ENCODE data around the gene LLGL2.

Gene LLGL2

GRCh38 chr17:75546181-75546580, 20.7 kb downstream of the LLGL2 start:
- no peak for TF ChIP-seq CTCF (conservative IDR thresholded peaks at IDR 0.05; ENCODE audit: control insufficient read depth, insufficient read depth, low read depth, low read length)
- no peak overlapping the region for H3K4me3 ChIP-seq (ENCODE audit: control insufficient read depth, low read depth, low read length)
- DNase-seq (ENCODE audit: low read depth): no peak

GRCh38 chr17:75547091-75547490, 21.6 kb downstream of the LLGL2 start:
- no peak for TF ChIP-seq CTCF (conservative IDR thresholded peaks at IDR 0.05; ENCODE audit: control insufficient read depth, insufficient read depth, low read depth, low read length)
- DNase-seq (ENCODE audit: low read depth): no peak
- H3K4me3 ChIP-seq (ENCODE audit: control insufficient read depth, low read depth, low read length): no peak overlapping the region

GRCh38 chr17:75548813-75549212, 23.3 kb downstream of the LLGL2 start:
- DNase-seq (ENCODE audit: low read depth): no peak
- H3K4me3 ChIP-seq (ENCODE audit: control insufficient read depth, low read depth, low read length): no peak overlapping the region
- no peak for TF ChIP-seq CTCF (conservative IDR thresholded peaks at IDR 0.05; ENCODE audit: control insufficient read depth, insufficient read depth, low read depth, low read length)

GRCh38 chr17:75549246-75550138, 24.0 kb downstream of the LLGL2 start:
- DNase-seq (ENCODE audit: low read depth): no peak
- no peak overlapping the region for H3K4me3 ChIP-seq (ENCODE audit: control insufficient read depth, low read depth, low read length)
- TF ChIP-seq CTCF (conservative IDR thresholded peaks at IDR 0.05; ENCODE audit: control insufficient read depth, insufficient read depth, low read depth, low read length): no peak

GRCh38 chr17:75550139-75550465, 24.6 kb downstream of the LLGL2 start:
- no peak overlapping the region for H3K4me3 ChIP-seq (ENCODE audit: control insufficient read depth, low read depth, low read length)
- no peak for DNase-seq (ENCODE audit: low read depth)
- TF ChIP-seq CTCF (conservative IDR thresholded peaks at IDR 0.05; ENCODE audit: control insufficient read depth, insufficient read depth, low read depth, low read length): no peak

GRCh38 chr17:75551266-75551665, 25.8 kb downstream of the LLGL2 start:
- no peak for TF ChIP-seq CTCF (conservative IDR thresholded peaks at IDR 0.05; ENCODE audit: control insufficient read depth, insufficient read depth, low read depth, low read length)
- no peak for DNase-seq (ENCODE audit: low read depth)

More at GRCh38 chr17:75551266-75551665, 25.8 kb downstream of the LLGL2 start:
- no peak overlapping the region for H3K4me3 ChIP-seq (ENCODE audit: control insufficient read depth, low read depth, low read length)
